Measurements from ENCODE around the gene GRB10.
A peak's percentile ranks its signal among the peaks of the same experiment; 100 is the strongest.

Gene GRB10

GRCh38 chr7:50720295-50720694 is 62.4 kb downstream of the GRB10 start:
- no peak for TF ChIP-seq CTCF (IDR thresholded peaks at IDR 0.05)
- Mint-ChIP-seq H3K36me3 (ENCODE audit: low read depth) (peaks cover 6% of the 10 kb centered on the region), H3K9me3 (no peaks in the 10 kb centered on the region), H3K4me3 (no peak overlapping the region), H3K4me1 (peaks cover 79% of the 10 kb centered on the region), H3K27me3 (ENCODE audit: low read depth, poor library complexity) (peaks cover 3% of the 10 kb centered on the region), H3K27ac (no peak overlapping the region)
- DNase-seq: no peak

- no peak for TF ChIP-seq CTCF (IDR thresholded peaks at IDR 0.05)
- Mint-ChIP-seq H3K4me3 (peak overlapping the region; percentile 1), H3K9me3 (no peaks in the 10 kb centered on the region), H3K36me3 (ENCODE audit: low read depth) (peaks cover 6% of the 10 kb centered on the region), H3K4me1 (peaks cover 68% of the 10 kb centered on the region), H3K27ac (peak overlapping the region; percentile 49), H3K27me3 (ENCODE audit: low read depth, poor library complexity) (no peaks in the 10 kb centered on the region)
- no peak for DNase-seq
Observed at GRCh38 chr7:50718876-50719275, 63.8 kb downstream of the GRB10 start.

- H3K4me3 Mint-ChIP-seq: no peak overlapping the region
- no peak for TF ChIP-seq CTCF (IDR thresholded peaks at IDR 0.05)
- peaks cover 6% of the 10 kb centered on the region for H3K36me3 Mint-ChIP-seq (ENCODE audit: low read depth)
- peaks cover 74% of the 10 kb centered on the region for H3K4me1 Mint-ChIP-seq
- no peaks in the 10 kb centered on the region for H3K27me3 Mint-ChIP-seq (ENCODE audit: low read depth, poor library complexity)
- DNase-seq: no peak
- H3K27ac Mint-ChIP-seq: peak overlapping the region; percentile 17
- H3K9me3 Mint-ChIP-seq: no peaks in the 10 kb centered on the region
Observed at GRCh38 chr7:50718311-50718710, 64.4 kb downstream of the GRB10 start.

GRCh38 chr7:50717181-50717580 is 65.5 kb downstream of the GRB10 start:
- no peak for DNase-seq
- H3K36me3 Mint-ChIP-seq (ENCODE audit: low read depth): peaks cover 6% of the 10 kb centered on the region
- H3K27ac Mint-ChIP-seq: no peak overlapping the region
- peaks cover 79% of the 10 kb centered on the region for H3K4me1 Mint-ChIP-seq
- no peaks in the 10 kb centered on the region for H3K27me3 Mint-ChIP-seq (ENCODE audit: low read depth, poor library complexity)
- no peak overlapping the region for H3K4me3 Mint-ChIP-seq
- H3K9me3 Mint-ChIP-seq: no peaks in the 10 kb centered on the region
- no peak for TF ChIP-seq CTCF (IDR thresholded peaks at IDR 0.05)

- Mint-ChIP-seq H3K4me1 (peaks cover 77% of the 10 kb centered on the region), H3K4me3 (no peak overlapping the region)
Observed at GRCh38 chr7:50714857-50715256, 67.8 kb downstream of the GRB10 start.

More at GRCh38 chr7:50714857-50715256, 67.8 kb downstream of the GRB10 start:
- TF ChIP-seq CTCF (IDR thresholded peaks at IDR 0.05): no peak
- DNase-seq: no peak
- no peak overlapping the region for H3K27ac Mint-ChIP-seq
- H3K27me3 Mint-ChIP-seq (ENCODE audit: low read depth, poor library complexity): no peaks in the 10 kb centered on the region
- no peaks in the 10 kb centered on the region for H3K9me3 Mint-ChIP-seq
- H3K36me3 Mint-ChIP-seq (ENCODE audit: low read depth): peaks cover 9% of the 10 kb centered on the region

Measured in nephron progenitor cell (in vitro differentiated cells).